Measurements from ENCODE around the gene SNAP23. TPM values are rescaled to one million over a fixed set of nuclear protein-coding genes. Genes with fewer than 3 reads are reported as not detected.
A peak's percentile ranks its signal among the peaks of the same experiment; 100 is the strongest.

SNAP23 gene
- total and polyA plus RNA-seq, 2 experiments from 2014 or later: 58.8 to 88.1 TPM

DNA sequence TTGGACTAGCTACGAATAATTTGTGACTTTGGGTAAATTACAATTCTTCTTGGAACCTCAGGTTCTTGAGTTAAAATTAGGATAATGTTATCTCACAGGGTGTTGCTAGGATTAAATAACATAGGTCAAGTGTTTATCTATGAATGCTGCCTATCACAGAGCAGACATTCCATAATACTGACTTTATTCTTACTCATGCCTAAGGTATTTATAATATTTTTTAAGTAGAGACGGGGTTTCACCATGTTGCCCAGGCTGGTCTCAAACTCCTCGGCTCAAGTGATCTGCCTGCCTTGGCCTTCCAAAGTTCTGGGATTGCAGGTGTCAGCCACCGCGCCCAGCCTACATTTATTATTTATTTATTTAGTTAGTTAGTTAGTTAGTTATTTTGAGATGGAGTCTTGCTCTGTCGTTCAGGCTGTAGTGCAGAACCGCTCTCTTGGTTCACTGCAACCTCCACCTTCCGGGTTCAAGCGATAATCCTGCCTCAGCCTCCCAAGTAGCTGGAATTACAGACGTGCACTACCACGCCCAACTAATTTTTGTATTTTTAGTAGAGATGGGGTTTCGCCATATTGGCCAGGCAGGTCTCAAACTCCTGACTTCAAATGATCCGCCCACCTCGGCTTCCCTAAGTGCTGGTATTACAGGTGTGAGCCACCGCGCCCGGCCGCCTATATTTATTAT lies 3.8 kb upstream of the SNAP23 start:
- peaks cover 40% of the 10 kb centered on the region for H3K79me2 ChIP-seq (replicated peaks; ENCODE audit: insufficient read depth)
- peak overlapping the region; percentile 99 for H3K27ac Mint-ChIP-seq
- DNase-seq (ENCODE audit: low spot score) (no peak), ATAC-seq (no peak)
- H2AFZ ChIP-seq: peak overlapping the region; percentile 53; the same call in 1 of the 2 replicates
- H3K27me3 ChIP-seq (ENCODE audit: insufficient read depth): no peaks in the 10 kb centered on the region
- H3K9me3 Mint-ChIP-seq: no peaks in the 10 kb centered on the region
- H3K36me3 Mint-ChIP-seq (ENCODE audit: low read depth): no peaks in the 10 kb centered on the region; the same call in 2 of the 3 replicates
- H3K4me1 Mint-ChIP-seq: peaks cover 12% of the 10 kb centered on the region; the same call in 2 of the 3 replicates
- no peaks in the 10 kb centered on the region for H3K9me2 ChIP-seq (ENCODE audit: insufficient read depth)
- peaks cover 18% of the 10 kb centered on the region for H3K27me3 Mint-ChIP-seq (ENCODE audit: insufficient read depth, low read depth, poor library complexity)
- TF ChIP-seq ZNF331 (CRISPR knock-in tag; IDR thresholded peaks at IDR 0.05; ENCODE audit: low read depth): no peak
- no peak for TF ChIP-seq POLR2AphosphoS5 (IDR thresholded peaks at IDR 0.05; ENCODE audit: low read depth)
- TF ChIP-seq, protein P1, sequence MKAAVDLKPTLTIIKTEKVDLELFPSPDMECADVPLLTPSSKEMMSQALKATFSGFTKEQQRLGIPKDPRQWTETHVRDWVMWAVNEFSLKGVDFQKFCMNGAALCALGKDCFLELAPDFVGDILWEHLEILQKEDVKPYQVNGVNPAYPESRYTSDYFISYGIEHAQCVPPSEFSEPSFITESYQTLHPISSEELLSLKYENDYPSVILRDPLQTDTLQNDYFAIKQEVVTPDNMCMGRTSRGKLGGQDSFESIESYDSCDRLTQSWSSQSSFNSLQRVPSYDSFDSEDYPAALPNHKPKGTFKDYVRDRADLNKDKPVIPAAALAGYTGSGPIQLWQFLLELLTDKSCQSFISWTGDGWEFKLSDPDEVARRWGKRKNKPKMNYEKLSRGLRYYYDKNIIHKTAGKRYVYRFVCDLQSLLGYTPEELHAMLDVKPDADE (IDR thresholded peaks at IDR 0.05): no peak
- TF ChIP-seq, protein P2, sequence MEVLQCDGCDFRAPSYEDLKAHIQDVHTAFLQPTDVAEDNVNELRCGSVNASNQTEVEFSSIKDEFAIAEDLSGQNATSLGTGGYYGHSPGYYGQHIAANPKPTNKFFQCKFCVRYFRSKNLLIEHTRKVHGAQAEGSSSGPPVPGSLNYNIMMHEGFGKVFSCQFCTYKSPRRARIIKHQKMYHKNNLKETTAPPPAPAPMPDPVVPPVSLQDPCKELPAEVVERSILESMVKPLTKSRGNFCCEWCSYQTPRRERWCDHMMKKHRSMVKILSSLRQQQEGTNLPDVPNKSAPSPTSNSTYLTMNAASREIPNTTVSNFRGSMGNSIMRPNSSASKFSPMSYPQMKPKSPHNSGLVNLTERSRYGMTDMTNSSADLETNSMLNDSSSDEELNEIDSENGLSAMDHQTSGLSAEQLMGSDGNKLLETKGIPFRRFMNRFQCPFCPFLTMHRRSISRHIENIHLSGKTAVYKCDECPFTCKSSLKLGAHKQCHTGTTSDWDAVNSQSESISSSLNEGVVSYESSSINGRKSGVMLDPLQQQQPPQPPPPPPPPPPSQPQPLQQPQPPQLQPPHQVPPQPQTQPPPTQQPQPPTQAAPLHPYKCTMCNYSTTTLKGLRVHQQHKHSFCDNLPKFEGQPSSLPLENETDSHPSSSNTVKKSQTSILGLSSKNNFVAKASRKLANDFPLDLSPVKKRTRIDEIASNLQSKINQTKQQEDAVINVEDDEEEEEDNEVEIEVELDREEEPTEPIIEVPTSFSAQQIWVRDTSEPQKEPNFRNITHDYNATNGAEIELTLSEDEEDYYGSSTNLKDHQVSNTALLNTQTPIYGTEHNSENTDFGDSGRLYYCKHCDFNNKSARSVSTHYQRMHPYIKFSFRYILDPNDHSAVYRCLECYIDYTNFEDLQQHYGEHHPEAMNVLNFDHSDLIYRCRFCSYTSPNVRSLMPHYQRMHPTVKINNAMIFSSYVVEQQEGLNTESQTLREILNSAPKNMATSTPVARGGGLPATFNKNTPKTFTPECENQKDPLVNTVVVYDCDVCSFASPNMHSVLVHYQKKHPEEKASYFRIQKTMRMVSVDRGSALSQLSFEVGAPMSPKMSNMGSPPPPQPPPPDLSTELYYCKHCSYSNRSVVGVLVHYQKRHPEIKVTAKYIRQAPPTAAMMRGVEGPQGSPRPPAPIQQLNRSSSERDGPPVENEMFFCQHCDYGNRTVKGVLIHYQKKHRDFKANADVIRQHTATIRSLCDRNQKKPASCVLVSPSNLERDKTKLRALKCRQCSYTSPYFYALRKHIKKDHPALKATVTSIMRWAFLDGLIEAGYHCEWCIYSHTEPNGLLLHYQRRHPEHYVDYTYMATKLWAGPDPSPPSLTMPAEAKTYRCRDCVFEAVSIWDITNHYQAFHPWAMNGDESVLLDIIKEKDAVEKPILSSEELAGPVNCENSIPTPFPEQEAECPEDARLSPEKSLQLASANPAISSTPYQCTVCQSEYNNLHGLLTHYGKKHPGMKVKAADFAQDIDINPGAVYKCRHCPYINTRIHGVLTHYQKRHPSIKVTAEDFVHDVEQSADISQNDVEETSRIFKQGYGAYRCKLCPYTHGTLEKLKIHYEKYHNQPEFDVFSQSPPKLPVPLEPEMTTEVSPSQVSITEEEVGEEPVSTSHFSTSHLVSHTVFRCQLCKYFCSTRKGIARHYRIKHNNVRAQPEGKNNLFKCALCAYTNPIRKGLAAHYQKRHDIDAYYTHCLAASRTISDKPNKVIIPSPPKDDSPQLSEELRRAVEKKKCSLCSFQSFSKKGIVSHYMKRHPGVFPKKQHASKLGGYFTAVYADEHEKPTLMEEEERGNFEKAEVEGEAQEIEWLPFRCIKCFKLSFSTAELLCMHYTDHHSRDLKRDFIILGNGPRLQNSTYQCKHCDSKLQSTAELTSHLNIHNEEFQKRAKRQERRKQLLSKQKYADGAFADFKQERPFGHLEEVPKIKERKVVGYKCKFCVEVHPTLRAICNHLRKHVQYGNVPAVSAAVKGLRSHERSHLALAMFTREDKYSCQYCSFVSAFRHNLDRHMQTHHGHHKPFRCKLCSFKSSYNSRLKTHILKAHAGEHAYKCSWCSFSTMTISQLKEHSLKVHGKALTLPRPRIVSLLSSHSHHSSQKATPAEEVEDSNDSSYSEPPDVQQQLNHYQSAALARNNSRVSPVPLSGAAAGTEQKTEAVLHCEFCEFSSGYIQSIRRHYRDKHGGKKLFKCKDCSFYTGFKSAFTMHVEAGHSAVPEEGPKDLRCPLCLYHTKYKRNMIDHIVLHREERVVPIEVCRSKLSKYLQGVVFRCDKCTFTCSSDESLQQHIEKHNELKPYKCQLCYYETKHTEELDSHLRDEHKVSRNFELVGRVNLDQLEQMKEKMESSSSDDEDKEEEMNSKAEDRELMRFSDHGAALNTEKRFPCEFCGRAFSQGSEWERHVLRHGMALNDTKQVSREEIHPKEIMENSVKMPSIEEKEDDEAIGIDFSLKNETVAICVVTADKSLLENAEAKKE (CRISPR knock-in tag; IDR thresholded peaks at IDR 0.05): no peak
- TF ChIP-seq, protein P3, sequence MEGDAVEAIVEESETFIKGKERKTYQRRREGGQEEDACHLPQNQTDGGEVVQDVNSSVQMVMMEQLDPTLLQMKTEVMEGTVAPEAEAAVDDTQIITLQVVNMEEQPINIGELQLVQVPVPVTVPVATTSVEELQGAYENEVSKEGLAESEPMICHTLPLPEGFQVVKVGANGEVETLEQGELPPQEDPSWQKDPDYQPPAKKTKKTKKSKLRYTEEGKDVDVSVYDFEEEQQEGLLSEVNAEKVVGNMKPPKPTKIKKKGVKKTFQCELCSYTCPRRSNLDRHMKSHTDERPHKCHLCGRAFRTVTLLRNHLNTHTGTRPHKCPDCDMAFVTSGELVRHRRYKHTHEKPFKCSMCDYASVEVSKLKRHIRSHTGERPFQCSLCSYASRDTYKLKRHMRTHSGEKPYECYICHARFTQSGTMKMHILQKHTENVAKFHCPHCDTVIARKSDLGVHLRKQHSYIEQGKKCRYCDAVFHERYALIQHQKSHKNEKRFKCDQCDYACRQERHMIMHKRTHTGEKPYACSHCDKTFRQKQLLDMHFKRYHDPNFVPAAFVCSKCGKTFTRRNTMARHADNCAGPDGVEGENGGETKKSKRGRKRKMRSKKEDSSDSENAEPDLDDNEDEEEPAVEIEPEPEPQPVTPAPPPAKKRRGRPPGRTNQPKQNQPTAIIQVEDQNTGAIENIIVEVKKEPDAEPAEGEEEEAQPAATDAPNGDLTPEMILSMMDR (conservative IDR thresholded peaks at IDR 0.05; ENCODE audit: low read depth in 2 of 2): no peak
- no peak for TF ChIP-seq JUNB (IDR thresholded peaks at IDR 0.05; ENCODE audit: unreplicated experiment)
- TF ChIP-seq NANOG (IDR thresholded peaks at IDR 0.05; ENCODE audit: borderline replicate concordance): no peak
- no peak for TF ChIP-seq EZH2 (IDR thresholded peaks at IDR 0.05; ENCODE audit: low read depth, unreplicated experiment)
- no peak for TF ChIP-seq ZNF114 (CRISPR knock-in tag; IDR thresholded peaks at IDR 0.05)
- TF ChIP-seq, protein P4, sequence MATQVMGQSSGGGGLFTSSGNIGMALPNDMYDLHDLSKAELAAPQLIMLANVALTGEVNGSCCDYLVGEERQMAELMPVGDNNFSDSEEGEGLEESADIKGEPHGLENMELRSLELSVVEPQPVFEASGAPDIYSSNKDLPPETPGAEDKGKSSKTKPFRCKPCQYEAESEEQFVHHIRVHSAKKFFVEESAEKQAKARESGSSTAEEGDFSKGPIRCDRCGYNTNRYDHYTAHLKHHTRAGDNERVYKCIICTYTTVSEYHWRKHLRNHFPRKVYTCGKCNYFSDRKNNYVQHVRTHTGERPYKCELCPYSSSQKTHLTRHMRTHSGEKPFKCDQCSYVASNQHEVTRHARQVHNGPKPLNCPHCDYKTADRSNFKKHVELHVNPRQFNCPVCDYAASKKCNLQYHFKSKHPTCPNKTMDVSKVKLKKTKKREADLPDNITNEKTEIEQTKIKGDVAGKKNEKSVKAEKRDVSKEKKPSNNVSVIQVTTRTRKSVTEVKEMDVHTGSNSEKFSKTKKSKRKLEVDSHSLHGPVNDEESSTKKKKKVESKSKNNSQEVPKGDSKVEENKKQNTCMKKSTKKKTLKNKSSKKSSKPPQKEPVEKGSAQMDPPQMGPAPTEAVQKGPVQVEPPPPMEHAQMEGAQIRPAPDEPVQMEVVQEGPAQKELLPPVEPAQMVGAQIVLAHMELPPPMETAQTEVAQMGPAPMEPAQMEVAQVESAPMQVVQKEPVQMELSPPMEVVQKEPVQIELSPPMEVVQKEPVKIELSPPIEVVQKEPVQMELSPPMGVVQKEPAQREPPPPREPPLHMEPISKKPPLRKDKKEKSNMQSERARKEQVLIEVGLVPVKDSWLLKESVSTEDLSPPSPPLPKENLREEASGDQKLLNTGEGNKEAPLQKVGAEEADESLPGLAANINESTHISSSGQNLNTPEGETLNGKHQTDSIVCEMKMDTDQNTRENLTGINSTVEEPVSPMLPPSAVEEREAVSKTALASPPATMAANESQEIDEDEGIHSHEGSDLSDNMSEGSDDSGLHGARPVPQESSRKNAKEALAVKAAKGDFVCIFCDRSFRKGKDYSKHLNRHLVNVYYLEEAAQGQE (IDR thresholded peaks at IDR 0.05; ENCODE audit: unreplicated experiment): no peak
- no peak for TF ChIP-seq CREB1 (CRISPR knock-in tag; IDR thresholded peaks at IDR 0.05; ENCODE audit: low read depth)
- TF ChIP-seq EZH2phosphoT487 (IDR thresholded peaks at IDR 0.05; ENCODE audit: unreplicated experiment): no peak
- TF ChIP-seq STAT1 (IDR thresholded peaks at IDR 0.05; ENCODE audit: unreplicated experiment): no peak
- peaks cover 14% of the 10 kb centered on the region; the same call in 1 of the 2 replicates for H3K4me1 ChIP-seq (ENCODE audit: insufficient read depth)
- no peaks in the 10 kb centered on the region for H3F3A ChIP-seq (replicated peaks; ENCODE audit: low read depth)
- no peaks in the 10 kb centered on the region for H3K36me3 ChIP-seq (ENCODE audit: insufficient read depth)
- H3K4me2 ChIP-seq: peak overlapping the region; percentile 75
- H3K4me3 Mint-ChIP-seq: peak overlapping the region; percentile 95
- peak overlapping the region; percentile 96 for H3K27ac ChIP-seq (ENCODE audit: low read depth)
- H4K20me1 ChIP-seq (replicated peaks; ENCODE audit: insufficient read depth): no peaks in the 10 kb centered on the region; the same call in 1 of the 2 replicates
- peak overlapping the region; percentile 72 for H3K4me3 ChIP-seq

All from GM23338 (cell line).